NCI-H1694 treated with DMSO at 0.1 percent for 48 hours (cell line): ENCODE results near the gene P2RY13.

Experiments
- DNase-seq: peaks from one replicate; lab custom pipeline; 2025; lab: John Stamatoyannopoulos, UW

The P2RY13 gene

DNA sequence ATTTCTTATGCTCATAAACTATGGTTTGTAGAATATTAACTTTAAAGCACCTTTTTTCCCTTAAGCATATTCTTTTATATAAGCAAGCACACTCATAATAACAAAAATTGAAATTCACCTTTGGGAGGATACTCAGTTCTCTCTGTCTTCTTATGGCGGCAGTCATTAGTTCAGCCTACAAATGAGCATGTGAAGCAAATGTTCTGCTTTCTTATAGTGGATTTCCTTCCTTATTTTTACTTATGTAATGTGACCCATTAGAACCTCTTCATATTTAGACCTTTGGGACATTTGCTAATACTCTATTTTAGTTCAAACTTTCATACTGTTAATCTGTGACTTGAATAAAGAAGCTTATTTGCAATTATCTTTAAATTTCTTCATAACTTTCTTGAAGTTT lies at the start of gene P2RY13:
P2RY13 (minus strand) TSS at position 187 of the 400 bp plus-strand sequence; CDS start at position 166, 21 bp downstream.
- no peak for DNase-seq

- DNase-seq = no peak
Measured at GRCh38 chr3:151377768-151378385, 48.5 kb upstream of the P2RY13 start.

GRCh38 chr3:151372063-151372820 lies 42.9 kb upstream of the P2RY13 start:
- DNase-seq = no peak

DNA sequence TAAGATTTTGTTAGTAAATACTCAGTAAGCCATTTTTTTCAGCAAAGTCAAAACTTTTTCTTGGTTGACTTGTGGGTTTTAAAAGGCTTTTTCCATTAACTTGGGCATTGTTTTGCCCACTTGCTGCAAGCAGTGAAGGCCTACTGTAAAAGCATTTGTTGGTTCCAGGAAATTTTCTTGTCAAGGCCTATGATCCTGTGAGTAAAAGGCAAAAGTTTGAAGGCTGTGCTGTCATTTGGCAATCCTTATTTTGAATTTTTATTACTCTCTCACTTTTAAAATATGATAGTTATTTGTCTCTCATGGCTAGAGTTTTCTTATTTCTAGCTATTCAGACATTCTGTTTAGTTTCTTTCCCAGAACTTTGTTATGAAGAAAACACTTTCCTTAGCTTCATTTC lies 42.2 kb upstream of the P2RY13 start:
- no peak for DNase-seq

GRCh38 chr3:151367448-151367847 lies 38.1 kb upstream of the P2RY13 start:
- no peak for DNase-seq

GRCh38 chr3:151366993-151367392 lies 37.6 kb upstream of the P2RY13 start:
- no peak for DNase-seq

GRCh38 chr3:151362751-151363174 lies 33.4 kb upstream of the P2RY13 start:
- no peak for DNase-seq

- no peak for DNase-seq
Measured at GRCh38 chr3:151357463-151357850, 28.1 kb upstream of the P2RY13 start.

DNA sequence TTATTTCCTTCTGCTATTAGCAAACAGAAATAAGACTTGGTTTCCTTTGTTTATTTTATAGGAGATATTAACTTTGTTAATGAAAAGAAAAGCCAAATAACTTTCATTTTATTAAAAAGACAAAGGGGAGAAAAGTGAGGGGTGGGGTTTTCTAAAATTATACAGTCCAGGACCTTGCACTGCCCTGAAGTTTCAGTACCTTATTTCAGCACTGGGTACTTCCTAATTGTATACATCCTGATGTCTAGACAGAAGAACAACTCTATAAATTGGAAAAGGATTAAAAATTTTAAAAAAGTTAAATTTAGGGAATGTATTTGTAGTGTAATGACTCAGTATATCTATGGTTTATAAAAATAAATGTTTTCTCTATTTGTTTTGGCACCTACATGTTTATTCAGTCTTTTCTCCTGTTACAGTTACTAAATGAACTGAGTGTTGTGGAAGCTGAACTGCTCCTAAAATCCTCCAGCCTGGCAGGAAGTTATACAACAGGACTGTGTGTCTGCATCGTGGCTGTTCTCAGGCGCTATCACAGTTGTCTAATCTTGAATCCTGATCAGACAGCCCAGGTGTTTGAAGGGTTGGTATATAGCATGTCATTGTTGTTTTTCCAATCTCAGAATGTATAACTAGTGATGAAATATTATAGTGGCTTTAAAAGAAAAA lies 27.6 kb upstream of the P2RY13 start:
- DNase-seq = no peak

GRCh38 chr3:151351648-151352047 lies 22.3 kb upstream of the P2RY13 start:
- no peak for DNase-seq

DNA sequence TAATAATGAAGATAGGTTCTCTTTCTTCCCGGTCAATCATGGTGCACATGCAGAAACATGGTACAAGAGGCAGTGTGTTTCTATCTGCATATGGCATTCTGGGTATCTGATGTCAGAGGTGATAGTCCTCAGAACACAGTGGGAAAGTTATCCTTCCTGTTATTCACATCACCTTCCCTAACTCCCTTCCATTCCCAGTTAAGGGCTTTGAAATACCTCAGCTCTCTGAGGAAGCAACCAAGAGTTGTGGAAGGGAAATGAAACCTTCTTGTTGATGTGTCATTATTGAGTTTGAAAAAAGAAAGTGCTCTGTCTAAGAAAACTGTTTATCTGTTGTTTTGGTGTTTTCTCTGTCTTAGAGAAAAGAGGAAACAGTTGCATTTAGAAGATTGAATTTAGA lies 21.9 kb upstream of the P2RY13 start:
- DNase-seq = no peak

GRCh38 chr3:151350656-151351055 lies 21.3 kb upstream of the P2RY13 start:
- DNase-seq = no peak

DNA sequence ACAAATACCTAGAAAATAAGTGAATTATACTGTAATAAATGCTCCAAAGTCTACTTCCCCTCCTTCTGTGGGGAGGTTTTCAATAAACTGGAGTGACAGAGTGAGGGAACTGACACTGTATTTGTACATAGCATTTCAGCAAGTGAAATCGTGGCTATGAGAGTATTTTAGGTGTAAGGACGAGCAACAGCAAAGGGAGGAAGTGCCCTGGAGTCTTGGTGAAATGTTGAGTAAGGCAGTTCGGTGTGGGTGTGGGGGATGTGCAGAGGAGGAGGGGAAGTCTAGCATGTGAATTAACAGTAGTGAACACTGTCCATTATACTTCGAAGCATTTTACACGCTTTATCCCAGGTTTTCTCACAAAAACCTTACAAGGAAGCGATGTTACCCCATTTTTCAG lies 18.1 kb upstream of the P2RY13 start:
- no peak for DNase-seq

DNA sequence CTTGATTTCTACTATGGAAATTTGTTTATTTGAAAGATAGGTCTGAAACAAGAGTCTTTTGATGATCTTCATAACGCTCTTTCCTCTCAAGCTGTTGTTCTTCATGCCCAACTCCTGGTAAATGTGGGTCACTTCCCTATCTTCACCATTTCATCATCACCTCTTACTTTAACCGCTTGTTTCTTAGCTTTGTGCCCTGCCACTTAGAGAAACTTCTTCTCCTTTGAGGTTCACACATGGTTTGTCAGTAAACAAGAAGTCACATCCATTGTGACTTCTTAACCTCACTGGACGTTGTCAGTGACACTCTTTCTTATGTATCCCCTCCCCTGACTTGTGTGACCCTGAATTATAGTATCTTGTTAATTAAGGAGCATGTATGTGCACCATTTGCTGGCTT lies 16.9 kb upstream of the P2RY13 start:
- no peak for DNase-seq

DNA sequence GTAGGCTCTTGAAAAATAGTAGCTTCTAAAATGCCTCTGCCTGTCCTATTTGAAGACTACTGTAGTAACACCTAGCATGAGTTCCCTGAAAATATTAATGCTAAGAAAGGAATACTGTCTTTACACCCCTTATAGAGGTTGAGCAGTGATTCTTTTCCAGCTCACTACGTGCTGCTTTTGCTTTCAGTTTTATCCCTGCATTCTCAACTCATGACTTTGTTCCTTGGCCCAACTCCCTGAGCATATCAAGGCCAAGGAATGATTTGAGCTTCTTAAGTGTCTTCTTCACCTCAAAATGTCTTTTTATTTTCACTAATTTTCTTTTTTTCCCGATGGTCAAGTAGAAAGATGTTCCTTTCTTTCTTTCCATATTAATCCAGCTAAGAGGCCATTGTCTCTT lies 16.5 kb upstream of the P2RY13 start:
- DNase-seq = no peak

GRCh38 chr3:151331696-151332095 lies 2.3 kb upstream of the P2RY13 start:
- no peak for DNase-seq

GRCh38 chr3:151330899-151331298 lies 1.6 kb upstream of the P2RY13 start:
- no peak for DNase-seq

DNA sequence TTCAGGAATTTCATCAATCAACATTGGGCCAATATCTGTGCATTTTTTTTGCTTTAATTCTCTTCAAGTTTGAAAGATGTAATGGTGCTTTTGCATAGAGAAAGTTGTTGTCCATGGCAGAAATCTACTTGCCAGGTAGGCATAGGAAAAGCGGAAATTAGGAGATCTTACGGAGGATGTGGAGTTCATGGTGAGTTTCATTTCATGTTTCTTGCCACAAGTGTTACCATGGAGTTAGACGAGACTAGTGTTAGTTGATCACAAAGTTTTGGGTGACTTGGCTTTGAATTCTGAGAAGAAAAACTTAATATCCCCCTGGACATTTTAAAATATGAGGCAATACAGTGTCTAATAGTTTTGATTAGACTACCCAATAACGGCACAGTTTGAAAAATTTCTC lies 1.0 kb upstream of the P2RY13 start:
- DNase-seq = no peak

GRCh38 chr3:151328298-151328995 lies 902 bp downstream of the P2RY13 start:
- no peak for DNase-seq

DNA sequence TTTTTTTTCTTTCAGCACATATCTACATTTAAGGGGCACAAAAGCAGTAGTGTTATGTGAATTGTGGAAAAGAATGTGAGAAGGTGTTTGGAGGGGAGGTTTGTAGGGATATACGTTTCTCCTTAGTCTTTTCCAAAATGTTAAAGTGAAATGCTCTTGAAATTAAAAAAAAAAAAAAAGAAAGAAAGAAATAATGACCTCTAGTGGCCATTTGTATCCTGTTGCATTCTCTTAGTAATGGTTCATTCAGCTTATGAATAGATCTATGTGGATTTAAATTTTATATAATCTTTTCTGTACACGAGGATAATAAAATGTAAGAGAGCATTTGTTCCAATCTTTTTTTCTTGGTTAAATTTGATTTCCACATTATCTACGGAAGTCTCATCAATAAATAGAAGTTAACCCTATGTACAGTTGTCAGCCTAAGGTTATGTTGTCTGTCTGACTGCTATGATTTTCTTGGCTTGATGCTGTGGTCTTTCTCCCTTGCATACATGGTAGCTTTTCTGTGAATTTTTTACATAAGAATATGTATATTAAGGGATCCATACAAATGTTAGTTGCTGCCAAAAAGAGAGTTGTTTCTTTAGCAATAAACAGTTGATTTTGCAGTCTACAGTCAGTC lies 1.7 kb downstream of the P2RY13 start:
- peak; percentile 21 for DNase-seq

DNA sequence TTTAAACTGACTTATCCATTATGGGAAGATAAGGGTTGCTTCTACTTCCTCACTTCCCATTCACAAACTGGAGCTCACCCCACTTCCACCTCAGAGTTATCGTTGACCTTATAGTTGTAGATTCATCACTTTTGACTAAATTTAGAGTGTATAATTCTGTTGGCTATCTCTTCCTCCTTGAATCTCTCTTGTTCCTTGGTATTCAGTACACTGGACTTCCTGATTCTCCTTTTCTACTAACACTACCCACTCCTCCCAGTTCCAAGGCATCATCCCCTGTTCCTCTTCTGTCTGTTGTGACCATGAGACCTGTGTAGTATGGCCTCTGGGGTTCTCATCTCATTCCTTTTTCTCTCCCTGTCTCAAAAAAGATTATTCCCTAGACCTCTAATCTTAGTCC lies 6.8 kb downstream of the P2RY13 start:
- no peak for DNase-seq

DNA sequence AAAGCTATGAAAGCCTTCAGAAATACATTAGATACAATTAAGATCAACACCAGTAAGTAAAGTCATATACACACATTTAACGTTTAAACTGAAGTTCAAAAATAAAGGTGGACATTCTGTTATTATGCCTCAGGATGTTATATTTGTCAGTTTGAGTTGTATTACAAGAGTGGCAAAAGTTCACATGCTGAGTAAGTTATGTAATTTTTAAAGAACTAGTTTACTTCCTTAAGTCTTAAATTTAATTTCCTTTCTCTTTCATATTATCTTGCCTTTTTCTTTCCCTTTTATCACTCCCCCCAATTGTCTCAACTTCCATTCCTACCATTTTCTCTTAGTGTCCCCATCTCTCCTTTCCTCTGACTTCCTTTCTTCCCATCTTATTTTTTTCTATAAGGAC lies 7.8 kb downstream of the P2RY13 start:
- DNase-seq = no peak
